ENCODE measurements around the gene CCL23.

- TF ChIP-seq CTCF (IDR thresholded peaks at IDR 0.05; ENCODE audit: low read depth, low read length, missing input control) (no peak), YY1 (IDR thresholded peaks at IDR 0.05) (no peak), NR2F2 (IDR thresholded peaks at IDR 0.05) (no peak)
Observed at GRCh38 chr17:36036235-36036634, 18.5 kb upstream of the CCL23 start.
